NB4 (cell line): ENCODE results near the gene SLC25A4.

ENCODE experiments used
- MYC ChIP-seq: IDR thresholded peaks from 2 replicates; pipeline ENCODE4 v1.6.1; 2011; ENCODE audit warnings: low read depth, low read length
- POLR2A ChIP-seq: IDR thresholded peaks from 2 replicates; pipeline ENCODE4 v1.6.1; 2011; ENCODE audit warnings: mild to moderate bottlenecking; ENCODE audit not compliant: insufficient read length; ENCODE audit errors: extremely low read depth
- TF ChIP-seq, protein P1 (sequence below): IDR thresholded peaks from one replicate; pipeline ENCODE4 v1.5.1; 2012; ENCODE audit warnings: low read depth, low read length
- TF ChIP-seq, protein P2 (sequence below): IDR thresholded peaks from 2 replicates; pipeline ENCODE4 v1.6.1; 2011; ENCODE audit warnings: low read depth, low read length

DNA sequence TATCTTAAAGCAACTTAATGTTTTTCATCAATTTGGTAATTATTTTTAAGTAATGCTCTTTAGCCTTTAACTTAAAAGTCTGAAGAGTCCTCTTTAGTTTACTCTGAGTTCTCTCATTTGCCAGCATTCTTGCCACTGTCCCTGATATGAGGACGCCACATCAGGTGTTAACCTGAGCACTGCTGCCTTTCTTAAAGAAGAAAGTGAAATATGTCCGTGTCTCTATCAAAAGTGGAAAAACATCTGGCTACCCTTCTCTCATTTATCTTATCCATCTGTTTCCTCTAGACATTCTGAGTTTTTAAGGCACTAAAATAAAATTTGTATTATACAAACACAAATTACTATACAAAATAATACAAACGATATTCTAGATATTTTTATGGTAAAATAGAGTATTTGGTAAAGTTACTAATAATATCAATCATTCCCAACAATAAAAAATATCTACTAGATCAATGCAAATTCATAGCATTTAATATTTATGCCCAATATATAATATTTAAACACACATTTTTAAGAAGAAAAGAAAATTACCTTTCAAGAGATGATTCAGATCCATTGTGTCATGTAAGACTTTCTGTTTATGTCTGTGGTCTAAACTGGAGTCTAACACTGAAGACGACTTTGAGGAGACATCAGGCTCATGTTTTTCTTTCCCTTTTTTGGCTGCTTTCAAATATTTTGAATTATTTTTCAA lies 46.7 kb downstream of the SLC25A4 start:
- TF ChIP-seq, protein P1, sequence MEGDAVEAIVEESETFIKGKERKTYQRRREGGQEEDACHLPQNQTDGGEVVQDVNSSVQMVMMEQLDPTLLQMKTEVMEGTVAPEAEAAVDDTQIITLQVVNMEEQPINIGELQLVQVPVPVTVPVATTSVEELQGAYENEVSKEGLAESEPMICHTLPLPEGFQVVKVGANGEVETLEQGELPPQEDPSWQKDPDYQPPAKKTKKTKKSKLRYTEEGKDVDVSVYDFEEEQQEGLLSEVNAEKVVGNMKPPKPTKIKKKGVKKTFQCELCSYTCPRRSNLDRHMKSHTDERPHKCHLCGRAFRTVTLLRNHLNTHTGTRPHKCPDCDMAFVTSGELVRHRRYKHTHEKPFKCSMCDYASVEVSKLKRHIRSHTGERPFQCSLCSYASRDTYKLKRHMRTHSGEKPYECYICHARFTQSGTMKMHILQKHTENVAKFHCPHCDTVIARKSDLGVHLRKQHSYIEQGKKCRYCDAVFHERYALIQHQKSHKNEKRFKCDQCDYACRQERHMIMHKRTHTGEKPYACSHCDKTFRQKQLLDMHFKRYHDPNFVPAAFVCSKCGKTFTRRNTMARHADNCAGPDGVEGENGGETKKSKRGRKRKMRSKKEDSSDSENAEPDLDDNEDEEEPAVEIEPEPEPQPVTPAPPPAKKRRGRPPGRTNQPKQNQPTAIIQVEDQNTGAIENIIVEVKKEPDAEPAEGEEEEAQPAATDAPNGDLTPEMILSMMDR = no peak
- TF ChIP-seq POLR2A = no peak
- TF ChIP-seq, protein P2, sequence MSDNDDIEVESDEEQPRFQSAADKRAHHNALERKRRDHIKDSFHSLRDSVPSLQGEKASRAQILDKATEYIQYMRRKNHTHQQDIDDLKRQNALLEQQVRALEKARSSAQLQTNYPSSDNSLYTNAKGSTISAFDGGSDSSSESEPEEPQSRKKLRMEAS = no peak
- no peak for TF ChIP-seq MYC
